Measurements from ENCODE around the gene MZT2A. TPM values are rescaled to one million over a fixed set of nuclear protein-coding genes. Genes with fewer than 3 reads are reported as not detected.
"Not testable (repeated sequence)": the region's sequence is repeated elsewhere in the genome, so short reads cannot be mapped to it uniquely, and the experiment has no call there.

MZT2A gene
- total RNA-seq, 1 donor from 2014 or later = 148 TPM

DNA sequence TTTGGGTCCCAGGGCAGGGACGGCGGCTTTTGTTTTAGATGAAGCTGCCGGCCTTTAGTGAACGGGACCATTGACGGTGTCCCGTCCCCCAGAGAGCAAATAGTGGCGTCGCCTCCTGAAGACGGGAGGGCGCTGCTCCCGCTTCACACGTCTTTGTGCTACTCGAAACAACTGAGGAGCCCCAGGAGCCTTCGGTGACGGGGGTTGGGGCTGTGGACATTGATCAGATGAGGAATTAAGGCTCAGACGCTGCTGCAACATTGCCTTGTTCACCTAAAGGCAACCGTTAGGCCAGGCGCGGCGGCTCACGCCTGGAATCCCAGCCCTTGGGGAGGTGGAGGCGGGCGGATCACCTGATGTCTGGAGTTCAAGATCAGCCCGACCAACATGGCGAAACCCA, 15.8 kb downstream of the MZT2A start:
- not testable (repeated sequence) for H3K27ac Mint-ChIP-seq (ENCODE audit: unreplicated experiment); H3K27me3 Mint-ChIP-seq (ENCODE audit: unreplicated experiment); H3K36me3 Mint-ChIP-seq (ENCODE audit: low read depth, unreplicated experiment); DNase-seq (ENCODE audit: low spot score); H3K4me3 Mint-ChIP-seq (ENCODE audit: unreplicated experiment); H3K9me3 Mint-ChIP-seq (ENCODE audit: unreplicated experiment); H3K4me1 Mint-ChIP-seq (ENCODE audit: unreplicated experiment)

DNA sequence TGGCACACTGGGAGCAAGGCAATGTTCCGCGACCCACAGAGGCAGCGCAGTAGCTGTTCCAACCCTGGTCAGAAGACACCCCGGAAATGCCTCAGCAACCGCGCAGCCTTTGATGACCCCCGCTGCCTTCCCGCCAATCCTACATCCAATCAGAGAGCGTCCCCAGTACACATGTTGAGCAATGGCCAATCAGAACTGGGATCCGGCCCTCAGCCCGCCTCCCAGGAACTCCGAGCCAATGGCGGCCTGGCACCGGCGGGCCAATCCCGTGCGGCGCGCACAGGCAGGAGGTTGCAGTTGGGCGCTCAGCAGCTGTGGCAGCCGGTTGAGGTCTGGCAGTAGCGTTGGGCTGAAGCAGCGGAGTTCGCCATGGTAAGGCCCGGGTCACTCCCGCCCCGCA, 16.4 kb downstream of the MZT2A start, which contains the start of gene TUBA3D:
Gene TUBA3D (plus strand): TSS at position 289 of the 400 bp plus-strand sequence. CDS start 81 bp downstream, at position 370.
- Mint-ChIP-seq H3K27me3 (ENCODE audit: unreplicated experiment) (no peaks in the 10 kb centered on the region), H3K27ac (ENCODE audit: unreplicated experiment) (no peak within 1 kb of the TSS), H3K4me1 (ENCODE audit: unreplicated experiment) (no peaks in the 10 kb centered on the region), H3K4me3 (ENCODE audit: unreplicated experiment) (no peak within 1 kb of the TSS), H3K36me3 (ENCODE audit: low read depth, unreplicated experiment) (no peaks in the 10 kb centered on the region), H3K9me3 (ENCODE audit: unreplicated experiment) (no peaks in the 10 kb centered on the region)
- no peak for DNase-seq (ENCODE audit: low spot score)
- TF ChIP-seq, protein P1, sequence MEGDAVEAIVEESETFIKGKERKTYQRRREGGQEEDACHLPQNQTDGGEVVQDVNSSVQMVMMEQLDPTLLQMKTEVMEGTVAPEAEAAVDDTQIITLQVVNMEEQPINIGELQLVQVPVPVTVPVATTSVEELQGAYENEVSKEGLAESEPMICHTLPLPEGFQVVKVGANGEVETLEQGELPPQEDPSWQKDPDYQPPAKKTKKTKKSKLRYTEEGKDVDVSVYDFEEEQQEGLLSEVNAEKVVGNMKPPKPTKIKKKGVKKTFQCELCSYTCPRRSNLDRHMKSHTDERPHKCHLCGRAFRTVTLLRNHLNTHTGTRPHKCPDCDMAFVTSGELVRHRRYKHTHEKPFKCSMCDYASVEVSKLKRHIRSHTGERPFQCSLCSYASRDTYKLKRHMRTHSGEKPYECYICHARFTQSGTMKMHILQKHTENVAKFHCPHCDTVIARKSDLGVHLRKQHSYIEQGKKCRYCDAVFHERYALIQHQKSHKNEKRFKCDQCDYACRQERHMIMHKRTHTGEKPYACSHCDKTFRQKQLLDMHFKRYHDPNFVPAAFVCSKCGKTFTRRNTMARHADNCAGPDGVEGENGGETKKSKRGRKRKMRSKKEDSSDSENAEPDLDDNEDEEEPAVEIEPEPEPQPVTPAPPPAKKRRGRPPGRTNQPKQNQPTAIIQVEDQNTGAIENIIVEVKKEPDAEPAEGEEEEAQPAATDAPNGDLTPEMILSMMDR (IDR thresholded peaks at IDR 0.05; ENCODE audit: unreplicated experiment) = no peak

DNA sequence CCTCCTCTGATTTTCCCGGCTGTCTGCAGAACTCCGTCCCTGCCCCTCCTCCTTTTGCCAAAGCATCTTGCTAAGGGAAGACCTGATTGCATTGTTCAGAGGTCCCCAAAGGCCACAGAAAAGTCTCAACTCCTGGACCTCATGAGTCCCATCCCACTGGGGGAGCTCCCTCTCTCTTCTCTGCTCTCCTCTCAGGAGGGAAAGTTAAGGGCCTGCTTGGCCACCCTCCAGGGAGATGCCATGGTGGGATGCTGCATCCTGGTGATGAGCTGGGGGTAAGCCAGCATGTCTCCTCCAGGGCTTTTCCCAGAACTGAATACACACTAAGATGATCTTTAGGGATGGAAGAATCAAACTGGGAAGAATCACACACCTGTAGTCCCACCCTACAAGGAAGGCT, 18.9 kb downstream of the MZT2A start:
- H3K36me3 Mint-ChIP-seq (ENCODE audit: low read depth, unreplicated experiment); DNase-seq (ENCODE audit: low spot score); H3K4me3 Mint-ChIP-seq (ENCODE audit: unreplicated experiment); H3K27ac Mint-ChIP-seq (ENCODE audit: unreplicated experiment); H3K4me1 Mint-ChIP-seq (ENCODE audit: unreplicated experiment); H3K9me3 Mint-ChIP-seq (ENCODE audit: unreplicated experiment); H3K27me3 Mint-ChIP-seq (ENCODE audit: unreplicated experiment): not testable (repeated sequence)

DNA sequence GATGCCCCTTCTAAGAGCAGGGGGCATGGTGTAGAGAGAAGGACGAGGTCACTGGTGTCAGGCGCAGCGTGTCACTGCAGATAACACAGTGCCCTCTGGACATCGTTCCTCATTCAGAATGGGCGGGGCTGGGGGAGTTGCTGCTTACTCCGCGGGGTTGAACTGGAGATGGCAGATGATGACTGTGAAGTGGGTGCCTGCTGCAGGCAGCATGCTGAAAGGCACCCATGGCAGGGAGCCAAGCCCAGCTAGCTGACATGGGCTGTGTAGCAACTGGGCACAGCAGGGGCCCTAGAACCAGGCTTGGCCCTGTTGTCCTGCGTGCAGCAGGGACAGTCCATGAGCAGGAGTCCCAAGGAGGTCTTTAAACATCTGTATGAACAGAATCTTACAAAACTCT, 20.6 kb downstream of the MZT2A start:
- H3K4me1 Mint-ChIP-seq (ENCODE audit: unreplicated experiment); H3K4me3 Mint-ChIP-seq (ENCODE audit: unreplicated experiment); H3K36me3 Mint-ChIP-seq (ENCODE audit: low read depth, unreplicated experiment); DNase-seq (ENCODE audit: low spot score); H3K27ac Mint-ChIP-seq (ENCODE audit: unreplicated experiment); H3K27me3 Mint-ChIP-seq (ENCODE audit: unreplicated experiment); H3K9me3 Mint-ChIP-seq (ENCODE audit: unreplicated experiment): not testable (repeated sequence)

DNA sequence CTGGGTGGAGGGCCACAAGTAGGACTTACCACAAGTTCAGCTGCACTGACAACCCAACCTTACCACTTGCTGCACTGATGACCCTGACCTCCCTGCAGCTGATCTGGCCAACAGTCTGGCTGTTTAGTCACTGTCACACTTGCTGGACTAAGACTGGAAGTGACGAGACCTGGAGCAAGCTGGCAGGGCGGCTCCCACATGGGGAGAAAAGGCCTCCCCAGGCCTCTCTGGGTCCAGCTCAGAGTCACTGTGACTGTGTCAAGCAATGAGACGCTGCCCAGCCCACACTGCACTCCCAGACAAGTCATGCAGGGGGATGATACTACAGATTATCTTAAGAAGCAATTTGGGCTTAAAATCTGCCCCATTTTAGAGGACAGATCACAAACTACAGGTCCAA, 21.3 kb downstream of the MZT2A start:
- not testable (repeated sequence) for H3K4me3 Mint-ChIP-seq (ENCODE audit: unreplicated experiment); H3K9me3 Mint-ChIP-seq (ENCODE audit: unreplicated experiment); H3K36me3 Mint-ChIP-seq (ENCODE audit: low read depth, unreplicated experiment); H3K27ac Mint-ChIP-seq (ENCODE audit: unreplicated experiment); DNase-seq (ENCODE audit: low spot score); H3K27me3 Mint-ChIP-seq (ENCODE audit: unreplicated experiment); H3K4me1 Mint-ChIP-seq (ENCODE audit: unreplicated experiment)

DNA sequence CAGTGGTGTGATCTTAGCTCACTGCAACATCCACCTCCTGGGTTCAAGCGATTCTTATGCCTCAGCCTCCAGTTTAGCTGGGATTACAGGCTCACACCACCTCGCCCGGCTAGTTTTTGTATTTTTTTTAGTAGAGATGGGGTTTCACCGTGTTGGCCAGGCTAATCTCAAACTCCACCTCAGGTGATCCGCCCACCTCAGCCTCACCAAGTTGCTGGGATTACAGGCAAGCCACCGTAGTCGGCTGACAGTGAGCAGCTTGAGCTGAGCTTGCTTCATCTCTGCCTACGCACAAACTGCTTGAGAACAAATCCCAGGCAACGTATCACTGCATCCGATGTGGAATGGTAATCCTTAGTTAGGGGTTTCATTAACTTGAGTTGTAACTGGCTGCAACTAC, 24.5 kb downstream of the MZT2A start:
- H3K36me3 Mint-ChIP-seq (ENCODE audit: low read depth, unreplicated experiment); H3K27ac Mint-ChIP-seq (ENCODE audit: unreplicated experiment); H3K4me1 Mint-ChIP-seq (ENCODE audit: unreplicated experiment); H3K27me3 Mint-ChIP-seq (ENCODE audit: unreplicated experiment); DNase-seq (ENCODE audit: low spot score); H3K4me3 Mint-ChIP-seq (ENCODE audit: unreplicated experiment); H3K9me3 Mint-ChIP-seq (ENCODE audit: unreplicated experiment): not testable (repeated sequence)

DNA sequence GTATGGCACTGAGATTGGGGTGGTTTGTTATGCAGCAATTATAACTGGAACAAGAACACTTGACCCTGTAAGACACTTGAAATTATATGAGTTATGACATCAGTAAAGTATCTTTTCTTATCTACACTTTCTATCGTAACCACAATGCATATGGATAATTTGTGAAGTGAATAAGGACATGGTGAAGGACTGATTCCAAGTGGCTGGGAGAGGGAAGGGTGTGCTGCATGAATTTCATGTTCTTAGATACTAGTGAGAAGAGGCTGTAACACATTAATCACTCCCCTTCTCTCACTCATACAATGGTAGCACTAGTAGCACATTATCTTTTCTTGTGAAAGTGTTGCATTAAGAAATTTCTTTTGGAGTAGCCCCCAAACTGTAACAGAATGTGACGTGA, 37.3 kb downstream of the MZT2A start:
- not testable (repeated sequence) for H3K4me3 Mint-ChIP-seq (ENCODE audit: unreplicated experiment); DNase-seq (ENCODE audit: low spot score); H3K27me3 Mint-ChIP-seq (ENCODE audit: unreplicated experiment); H3K4me1 Mint-ChIP-seq (ENCODE audit: unreplicated experiment); H3K9me3 Mint-ChIP-seq (ENCODE audit: unreplicated experiment); H3K27ac Mint-ChIP-seq (ENCODE audit: unreplicated experiment); H3K36me3 Mint-ChIP-seq (ENCODE audit: low read depth, unreplicated experiment)

DNA sequence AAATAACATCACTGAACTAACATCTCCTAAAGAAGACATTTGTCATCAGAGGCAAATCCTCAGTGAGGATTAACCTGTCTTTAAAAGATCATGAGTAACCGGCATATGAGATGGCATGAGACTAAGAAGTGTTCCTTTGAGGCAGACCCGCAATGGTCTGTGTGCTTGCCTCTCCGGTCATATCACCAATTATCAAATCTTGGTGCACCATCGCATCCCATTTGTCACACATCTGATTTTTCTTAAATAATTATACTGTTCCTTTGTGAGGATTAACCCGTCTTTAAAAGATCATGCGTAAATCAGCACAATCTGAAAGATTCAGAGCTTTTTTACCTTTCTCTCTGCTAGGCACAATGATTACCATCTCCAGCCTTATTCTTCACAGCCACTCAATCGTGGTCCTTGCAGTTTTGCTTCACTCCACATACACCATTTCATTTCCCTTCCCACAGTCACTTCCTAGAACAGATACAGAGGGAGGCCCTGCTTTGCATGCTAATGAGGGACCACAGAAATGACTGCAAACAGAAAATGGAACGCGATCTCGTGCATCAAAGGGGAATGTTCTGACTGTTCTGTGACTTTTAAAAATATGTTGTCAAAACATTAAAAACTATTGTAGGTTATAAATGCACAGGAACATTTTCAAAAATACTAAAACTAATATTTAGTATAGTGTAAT, 40.8 kb downstream of the MZT2A start:
- H3K4me1 Mint-ChIP-seq (ENCODE audit: unreplicated experiment); H3K9me3 Mint-ChIP-seq (ENCODE audit: unreplicated experiment); H3K4me3 Mint-ChIP-seq (ENCODE audit: unreplicated experiment); DNase-seq (ENCODE audit: low spot score); H3K36me3 Mint-ChIP-seq (ENCODE audit: low read depth, unreplicated experiment); H3K27ac Mint-ChIP-seq (ENCODE audit: unreplicated experiment); H3K27me3 Mint-ChIP-seq (ENCODE audit: unreplicated experiment): not testable (repeated sequence)

DNA sequence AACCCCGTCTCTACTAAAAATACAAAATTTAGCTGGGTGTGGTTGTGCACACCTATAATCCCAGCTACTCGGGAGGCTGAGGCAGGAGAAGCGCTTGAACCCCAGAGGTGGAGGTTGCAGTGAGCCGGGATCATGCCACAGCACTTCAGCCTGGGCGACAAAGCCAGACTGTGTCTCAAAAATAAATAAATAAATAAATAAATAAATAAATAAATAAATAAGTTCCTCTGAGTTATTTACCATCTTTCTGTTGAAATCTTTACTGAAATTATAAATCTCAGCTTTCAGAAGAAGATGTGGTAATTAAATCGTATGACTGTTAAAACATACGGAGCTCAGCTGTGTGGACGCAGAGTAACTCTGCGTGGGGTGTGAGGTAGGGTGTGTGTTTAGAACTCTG, 44.2 kb downstream of the MZT2A start:
- not testable (repeated sequence) for H3K9me3 Mint-ChIP-seq (ENCODE audit: unreplicated experiment); H3K36me3 Mint-ChIP-seq (ENCODE audit: low read depth, unreplicated experiment); H3K4me3 Mint-ChIP-seq (ENCODE audit: unreplicated experiment); DNase-seq (ENCODE audit: low spot score); H3K27ac Mint-ChIP-seq (ENCODE audit: unreplicated experiment); H3K4me1 Mint-ChIP-seq (ENCODE audit: unreplicated experiment); H3K27me3 Mint-ChIP-seq (ENCODE audit: unreplicated experiment)
